Stimulated activated CD8-positive, alpha-beta memory T cell treated with anti-CD3 and anti-CD28 coated beads, Interleukin-15, amount 100 ng/mL, for 48 hours (primary cell): ENCODE results near the gene POU2AF2.

Experiments
- DNase-seq, 2 donors: peaks; one replicate each; pipeline ENCODE4 v3.0.0-alpha.2; 2020; ENCODE audit warnings: low read depth in 2 of 2

POU2AF2 gene

GRCh38 chr11:111331711-111332479 is 86.4 kb downstream of the POU2AF2 start:
- no peak for DNase-seq

GRCh38 chr11:111334532-111335502 is 89.3 kb downstream of the POU2AF2 start:
- no peak for DNase-seq

- no peak for DNase-seq
These were observed 90.0 kb downstream of the POU2AF2 start for GRCh38 chr11:111335549-111335948.
